Gastroesophageal sphincter (tissue), 3 donors: Measurements from ENCODE around the gene GAS2L3.

Experiments used
- POLR2A ChIP-seq, 2 donors: fragments of 450-650 bp; IDR thresholded peaks; one replicate each; pipeline ENCODE4 v1.6.1; 2017; ENCODE audit warnings: antibody characterized with exemption in 2 of 2, mild to moderate bottlenecking in 2 of 2, moderate library complexity in 1 of 2
- TF ChIP-seq, protein P1 (sequence below), 4 experiments: fragments of 200-600 bp in 2 of 4; fragments of 450-650 bp in 2 of 4; sonication (generic) in 1 of 4; IDR thresholded peaks; one replicate each; pipeline ENCODE4 v1.5.1; 2017 to 2019; ENCODE audit warnings: antibody characterized with exemption in 4 of 4, mild to moderate bottlenecking in 2 of 4, moderate library complexity in 2 of 4

DNA sequence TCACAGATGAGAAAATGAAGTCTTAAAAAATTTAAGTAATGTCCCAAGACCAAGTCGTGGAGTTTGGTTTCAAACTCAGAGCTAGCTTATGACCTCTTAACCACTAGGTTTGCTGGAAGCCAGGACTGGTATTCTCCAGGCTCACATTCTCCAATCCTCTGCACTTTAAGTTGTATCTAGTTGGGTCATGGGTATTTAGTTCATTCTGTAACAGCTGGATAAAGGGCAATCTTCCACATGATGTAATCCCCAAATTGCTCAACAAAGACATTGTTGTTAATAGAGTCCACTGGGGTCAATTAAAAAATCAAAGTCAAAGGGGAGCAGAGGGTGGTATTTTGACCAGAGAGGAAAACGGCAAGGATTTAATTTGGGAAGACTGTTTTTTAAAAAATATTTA lies 17.8 kb upstream of the GAS2L3 start:
- TF ChIP-seq, protein P1, sequence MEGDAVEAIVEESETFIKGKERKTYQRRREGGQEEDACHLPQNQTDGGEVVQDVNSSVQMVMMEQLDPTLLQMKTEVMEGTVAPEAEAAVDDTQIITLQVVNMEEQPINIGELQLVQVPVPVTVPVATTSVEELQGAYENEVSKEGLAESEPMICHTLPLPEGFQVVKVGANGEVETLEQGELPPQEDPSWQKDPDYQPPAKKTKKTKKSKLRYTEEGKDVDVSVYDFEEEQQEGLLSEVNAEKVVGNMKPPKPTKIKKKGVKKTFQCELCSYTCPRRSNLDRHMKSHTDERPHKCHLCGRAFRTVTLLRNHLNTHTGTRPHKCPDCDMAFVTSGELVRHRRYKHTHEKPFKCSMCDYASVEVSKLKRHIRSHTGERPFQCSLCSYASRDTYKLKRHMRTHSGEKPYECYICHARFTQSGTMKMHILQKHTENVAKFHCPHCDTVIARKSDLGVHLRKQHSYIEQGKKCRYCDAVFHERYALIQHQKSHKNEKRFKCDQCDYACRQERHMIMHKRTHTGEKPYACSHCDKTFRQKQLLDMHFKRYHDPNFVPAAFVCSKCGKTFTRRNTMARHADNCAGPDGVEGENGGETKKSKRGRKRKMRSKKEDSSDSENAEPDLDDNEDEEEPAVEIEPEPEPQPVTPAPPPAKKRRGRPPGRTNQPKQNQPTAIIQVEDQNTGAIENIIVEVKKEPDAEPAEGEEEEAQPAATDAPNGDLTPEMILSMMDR (IDR thresholded peaks at IDR 0.05), result no peak
- TF ChIP-seq POLR2A (IDR thresholded peaks at IDR 0.05), result no peak
